T-cell (primary cell): ENCODE data around the gene IDH1. TPM values are rescaled to one million over a fixed set of nuclear protein-coding genes. Genes with fewer than 3 reads are reported as not detected.

Experiments used
- ATAC-seq, 4 experiments: fragments of 200-7000 bp in 3 of 4; fragments of 150-1000 bp in 1 of 4; cut with Tn5 transposase; replicated peaks in 1 of 4; 1 replicate in 3 of 4; 2 replicates in 1 of 4; pipeline ENCODE4 v1.10.0; 2021; ENCODE audit warnings: moderate library complexity in 3 of 4, mild to moderate bottlenecking in 2 of 4, moderate number of reproducible peaks in 1 of 4
- CTCF ChIA-PET, 2 donors: fragments of 300-600 bp; sonication (Branson Sonifier 250); formaldehyde crosslinking; loops; one replicate each; lab custom pipeline; 2022; ENCODE audit warnings: antibody characterized with exemption in 2 of 2; lab: Charles Lee
- POLR2A ChIA-PET, 2 donors: fragments of 300-600 bp; sonication (Branson Sonifier 250); formaldehyde crosslinking; loops; one replicate each; lab custom pipeline; 2022; ENCODE audit warnings: antibody characterized with exemption in 2 of 2; lab: Charles Lee
- DNase-seq, 35 experiments: peaks; one replicate each; pipeline versions ENCODE4 v3.0.0 to v3.0.0-alpha.2; 2013 to 2023
- H3K27ac ChIP-seq: one replicate; pipeline ENCODE4 v1.5.1; 2013; ENCODE audit warnings: low read length
- H3K27me3 ChIP-seq, 2 experiments: replicated peaks in 1 of 2; 1 replicate in 1 of 2; 2 replicates in 1 of 2; pipeline versions ENCODE4 v1.6.1 to v1.7.0; 2013; ENCODE audit warnings: low read length in 1 of 2, mixed read lengths in 1 of 2; ENCODE audit not compliant: control insufficient read depth in 2 of 2, insufficient read depth in 2 of 2; ENCODE audit errors: extremely low read depth in 1 of 2
- H3K36me3 ChIP-seq, 2 donors: 1 replicate in 1 of 2; 2 replicates in 1 of 2; pipeline versions ENCODE4 v1.6.1 to v1.7.0; 2013; ENCODE audit warnings: low read length in 1 of 2; ENCODE audit not compliant: control insufficient read depth in 2 of 2, insufficient read depth in 1 of 2; ENCODE audit errors: extremely low read depth in 1 of 2
- H3K4me1 ChIP-seq, 2 experiments: 1 replicate in 1 of 2; 2 replicates in 1 of 2; pipeline versions ENCODE4 v1.6.1 to v1.7.0; 2013; ENCODE audit warnings: low read length in 2 of 2, mixed read lengths in 1 of 2; ENCODE audit not compliant: insufficient read depth in 2 of 2, control insufficient read depth in 1 of 2; ENCODE audit errors: extremely low read depth in 1 of 2
- H3K4me3 ChIP-seq, 2 donors: 1 replicate in 1 of 2; 2 replicates in 1 of 2; pipeline versions ENCODE4 v1.5.1 to v1.7.0; 2013; ENCODE audit warnings: mild to moderate bottlenecking in 2 of 2, low read length in 1 of 2, moderate library complexity in 1 of 2; ENCODE audit not compliant: control insufficient read depth in 1 of 2; ENCODE audit errors: extremely low read depth in 1 of 2
- H3K9me3 ChIP-seq: 2 replicates; pipeline ENCODE4 v1.7.0; 2013
- H3K27ac Mint-ChIP-seq, 2 donors: one replicate each; pipeline ENCODE4 v1.8.0; 2020 to 2021; ENCODE audit warnings: mild to moderate bottlenecking in 2 of 2, mixed read lengths in 2 of 2
- H3K27me3 Mint-ChIP-seq, 2 donors: one replicate each; pipeline ENCODE4 v1.8.0; 2021 to 2022; ENCODE audit warnings: mixed read lengths in 2 of 2
- H3K36me3 Mint-ChIP-seq: one replicate; pipeline ENCODE4 v1.8.0; 2021; ENCODE audit warnings: mixed read lengths
- H3K4me1 Mint-ChIP-seq, 3 donors: one replicate each; pipeline ENCODE4 v1.8.0; 2020 to 2022; ENCODE audit warnings: mixed read lengths in 3 of 3, mild to moderate bottlenecking in 1 of 3
- H3K4me3 Mint-ChIP-seq, 3 donors: one replicate each; pipeline ENCODE4 v1.8.0; 2020 to 2022; ENCODE audit warnings: mild to moderate bottlenecking in 3 of 3, mixed read lengths in 3 of 3, moderate library complexity in 3 of 3
- H3K9me3 Mint-ChIP-seq, 3 donors: one replicate each; pipeline ENCODE4 v1.8.0; 2020 to 2022; ENCODE audit warnings: mixed read lengths in 3 of 3
- WGBS: methylation state at CpG from one replicate; pipeline ENCODE4 v1.1.5; 2013; ENCODE audit warnings: missing lambda C conversion rate; ENCODE audit not compliant: insufficient coverage; 5-methylcytosine and 5-hydroxymethylcytosine counted together
- total RNA-seq, 35 experiments: library from RNA in 6 of 35; stranded (reverse) in 6 of 35; fragments of 120-200 nt in 1 of 35; gene quantifications; one replicate each; pipeline versions ENCODE4 v1.2.1 to v1.2.4 and lab custom pipeline; 2013 to 2026

IDH1 gene
- total RNA-seq, 5 donors from 2014 or later (not counting 1 experiment from before 2014, with no cell fraction given): 5.1 to 22.9 (median 22.2) TPM

DNA sequence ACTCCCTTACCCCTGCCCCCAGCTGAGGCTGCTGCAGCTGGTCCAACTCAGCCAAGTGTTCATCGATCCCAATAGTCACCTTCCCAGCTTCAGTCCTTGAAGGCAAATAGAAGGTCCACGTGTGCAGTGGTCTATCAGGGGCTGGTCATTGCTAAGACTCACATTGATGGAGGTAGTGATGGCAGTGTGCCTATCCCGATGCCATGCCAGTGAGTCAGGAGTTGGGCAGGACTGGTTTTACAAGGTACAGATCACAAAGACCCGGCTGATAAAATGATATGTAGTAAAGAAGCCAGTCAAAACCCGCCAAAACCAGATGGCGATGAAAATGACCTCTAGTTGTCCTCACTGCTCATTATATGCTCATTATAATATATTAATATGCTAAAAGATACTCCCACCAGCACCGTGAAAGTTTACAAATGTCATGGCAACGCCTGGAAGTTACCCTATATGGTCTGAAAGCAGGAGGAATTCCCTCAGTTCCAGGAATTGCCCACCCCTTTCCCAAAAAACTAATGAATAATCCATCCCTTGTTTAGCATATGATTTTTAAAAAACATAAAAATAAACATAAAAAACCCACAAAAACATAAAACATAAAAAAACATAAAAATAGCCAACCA is 62.1 kb downstream of the IDH1 start:
- ATAC-seq: no peak
- Histone ChIP-seq H3K4me1 (no peaks in the 10 kb centered on the region), H3K36me3 (no peaks in the 10 kb centered on the region), H3K27me3 (peaks cover 0 to 3% of the 10 kb centered on the region in 2 experiments), H3K9me3 (no peaks in the 10 kb centered on the region), H3K4me3 (no peak overlapping the region), H3K27ac (no peak overlapping the region)
- Mint-ChIP-seq H3K36me3 (no peaks in the 10 kb centered on the region), H3K9me3 (no peaks in the 10 kb centered on the region), H3K27ac (no peak overlapping the region), H3K27me3 (peaks cover 0 to 4% of the 10 kb centered on the region in 2 donors), H3K4me1 (no peaks in the 10 kb centered on the region), H3K4me3 (no peak overlapping the region)
- ChIA-PET CTCF (no interaction called here), POLR2A (interaction anchor here in 1 of 2 donors (0.6 kb wide), 1 partner anchor 65 kb away, joined by 3 read pairs; no protein-coding TSS in a partner anchor)
- WGBS: 60% methylated on average over 3 of the region's 8 CpGs
- DNase-seq: no peak

DNA sequence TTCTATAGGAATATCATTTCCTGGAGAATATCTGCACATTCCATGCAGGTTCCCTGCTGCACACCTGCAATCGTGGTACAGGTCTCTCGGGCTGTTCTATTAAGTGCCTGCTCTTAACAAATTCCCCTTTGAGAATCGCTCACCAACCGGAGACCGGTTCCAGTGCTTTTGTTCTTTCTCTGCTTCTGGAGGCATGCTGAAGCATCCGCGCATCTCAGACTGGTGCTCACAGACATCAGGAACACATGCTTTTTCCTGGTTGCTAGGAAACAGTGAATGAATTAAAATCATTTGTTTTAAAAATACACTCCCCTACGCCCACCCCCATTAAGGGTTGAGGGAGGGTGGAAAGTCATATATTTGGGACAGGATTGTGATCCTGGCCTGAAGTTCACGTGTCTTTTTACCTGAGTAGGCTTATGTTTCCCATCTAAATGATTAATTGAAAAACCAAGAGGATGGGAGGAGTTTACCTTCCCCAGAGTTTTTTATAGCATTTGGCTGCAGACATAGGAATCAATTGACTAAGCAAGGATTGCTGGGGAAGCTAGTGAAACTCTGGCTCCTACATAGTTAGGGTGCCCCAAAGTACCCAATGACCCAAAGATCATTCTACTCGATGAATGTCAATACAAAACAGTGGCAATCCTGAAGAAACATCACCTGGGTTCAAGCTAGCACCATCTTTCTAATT is 64.9 kb downstream of the IDH1 start, which contains the start of gene C2orf80:
Gene C2orf80 (minus strand): TSS at position 221 of the 694 bp plus-strand sequence. CDS start 3,044 bp downstream, outside the sequence.
- DNase-seq: no peak
- CTCF ChIA-PET: no interaction called here
- no peaks in the 10 kb centered on the region for H3K9me3 ChIP-seq
- H3K27ac ChIP-seq: no peak within 1 kb of the TSS
- no peak within 1 kb of the TSS for H3K27ac Mint-ChIP-seq
- H3K36me3 ChIP-seq: no peaks in the 10 kb centered on the region
- 87% methylated on average over 6 of the region's 10 CpGs for WGBS
- no peak for ATAC-seq
- POLR2A ChIA-PET: no interaction called here
- no peaks in the 10 kb centered on the region for H3K9me3 Mint-ChIP-seq
- peaks cover 0 to 3% (median 0%) of the 10 kb centered on the region in 3 donors for H3K4me1 Mint-ChIP-seq
- H3K4me1 ChIP-seq: no peaks in the 10 kb centered on the region
- peaks cover 0 to 3% of the 10 kb centered on the region in 2 experiments for H3K27me3 ChIP-seq
- H3K4me3 ChIP-seq: no peak within 1 kb of the TSS
- peaks cover 0 to 4% of the 10 kb centered on the region in 2 donors for H3K27me3 Mint-ChIP-seq
- no peaks in the 10 kb centered on the region for H3K36me3 Mint-ChIP-seq
- no peak within 1 kb of the TSS for H3K4me3 Mint-ChIP-seq

DNA sequence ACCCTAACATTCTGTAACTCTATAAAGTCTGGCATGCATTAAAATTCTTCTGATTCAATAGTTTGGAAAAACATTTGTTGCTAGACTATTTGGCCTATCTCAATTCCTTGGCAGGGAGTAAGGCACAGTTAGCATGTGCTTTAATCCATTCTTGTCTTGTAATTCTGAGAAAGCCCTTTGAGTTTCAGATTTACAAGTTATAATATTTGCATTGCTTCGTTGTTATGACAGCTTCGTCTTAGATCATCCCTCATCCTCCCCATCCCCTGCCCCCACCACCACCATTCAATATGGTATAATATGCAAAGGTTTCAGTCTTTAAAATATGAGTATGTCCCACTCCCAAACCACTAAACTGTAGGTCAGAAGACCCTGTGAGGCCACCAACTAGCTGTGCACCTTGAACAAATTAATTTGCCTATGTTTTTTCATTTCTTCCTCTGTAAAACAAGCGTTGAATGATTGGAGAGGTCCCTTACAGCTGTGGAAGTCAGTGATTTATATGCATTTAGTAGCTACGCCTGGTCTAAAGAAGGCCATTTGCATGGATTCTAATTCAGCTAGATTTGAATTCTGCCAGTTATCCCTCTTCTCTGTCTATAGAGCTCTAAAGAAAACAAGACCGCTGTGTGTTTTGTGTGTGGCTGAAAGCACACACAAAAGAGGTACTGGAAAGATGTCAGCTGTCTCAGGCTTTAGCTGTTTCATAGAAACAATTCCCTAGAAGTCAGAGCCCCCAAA is 65.6 kb downstream of the IDH1 start:
- Mint-ChIP-seq H3K4me3 (no peak overlapping the region), H3K27me3 (peaks cover 4 to 7% of the 10 kb centered on the region in 2 donors), H3K36me3 (no peaks in the 10 kb centered on the region), H3K9me3 (no peaks in the 10 kb centered on the region), H3K27ac (no peak overlapping the region), H3K4me1 (peaks cover 0 to 3% (median 0%) of the 10 kb centered on the region in 3 donors)
- DNase-seq (no peak), ATAC-seq (no peak)
- H3K9me3 ChIP-seq: no peaks in the 10 kb centered on the region
- peaks cover 0 to 3% of the 10 kb centered on the region in 2 experiments for H3K27me3 ChIP-seq
- H3K27ac ChIP-seq: no peak overlapping the region
- H3K36me3 ChIP-seq: no peaks in the 10 kb centered on the region
- H3K4me3 ChIP-seq: no peak overlapping the region
- ChIA-PET POLR2A (interaction anchor here in 1 of 2 donors (0.6 kb wide), 1 partner anchor 36 kb away, joined by 3 read pairs; no protein-coding TSS in a partner anchor), CTCF (no interaction called here)
- WGBS: no CpG with 5 or more reads among the region's 5 CpGs
- no peaks in the 10 kb centered on the region for H3K4me1 ChIP-seq

DNA sequence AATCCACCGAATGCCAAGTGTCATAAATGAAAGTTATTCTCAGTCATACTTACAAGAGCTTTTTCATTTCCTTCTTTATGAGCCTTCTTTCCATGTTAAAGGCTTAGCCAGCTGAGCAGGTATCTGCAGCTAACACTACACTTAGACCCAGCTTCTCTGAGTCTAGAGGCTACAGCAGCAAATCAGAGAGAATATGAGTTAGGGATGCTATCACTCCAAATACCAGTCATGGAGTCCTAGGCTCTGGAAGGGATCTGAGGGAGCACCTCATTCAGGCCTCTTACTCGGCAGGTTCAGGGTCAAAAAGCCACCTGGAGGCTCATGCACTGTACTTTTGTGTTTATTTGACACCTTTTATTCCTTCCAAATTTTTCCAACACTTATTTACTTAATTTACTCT is 68.0 kb downstream of the IDH1 start:
- H3K27ac Mint-ChIP-seq: no peak overlapping the region
- no peaks in the 10 kb centered on the region for H3K9me3 Mint-ChIP-seq

DNA sequence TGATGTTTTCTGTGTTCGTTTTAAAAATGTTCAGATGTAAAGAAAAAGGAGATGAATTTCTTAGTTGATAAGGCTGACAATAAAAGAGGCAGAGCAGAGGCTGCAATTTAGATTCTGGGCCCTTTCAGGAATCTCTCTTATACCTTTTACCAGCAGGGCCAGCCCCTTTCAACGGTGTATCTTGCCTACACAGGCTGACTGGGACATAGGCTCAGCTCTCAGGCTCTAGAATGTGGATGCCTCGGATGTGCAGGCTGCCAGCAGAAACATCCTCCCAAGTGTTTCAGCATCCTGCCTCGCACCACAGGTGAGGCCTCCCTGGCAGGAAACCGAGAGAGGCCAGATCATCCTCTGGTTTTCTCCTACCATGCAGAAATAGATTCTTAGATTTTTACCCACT is 68.4 kb downstream of the IDH1 start:
- DNase-seq (no peak), ATAC-seq (no peak)
- CTCF ChIA-PET: no interaction called here
- Mint-ChIP-seq H3K4me1 (peaks cover 0 to 3% (median 0%) of the 10 kb centered on the region in 3 donors), H3K27ac (no peak overlapping the region), H3K27me3 (peaks cover 3 to 4% of the 10 kb centered on the region in 2 donors), H3K36me3 (no peaks in the 10 kb centered on the region), H3K4me3 (no peak overlapping the region), H3K9me3 (no peaks in the 10 kb centered on the region)
- no peaks in the 10 kb centered on the region for H3K27me3 ChIP-seq
- no peaks in the 10 kb centered on the region for H3K36me3 ChIP-seq
- H3K9me3 ChIP-seq: no peaks in the 10 kb centered on the region
- H3K27ac ChIP-seq: no peak overlapping the region
- POLR2A ChIA-PET: no interaction called here
- 59% methylated on average over 4 of the region's 5 CpGs for WGBS
- no peaks in the 10 kb centered on the region for H3K4me1 ChIP-seq
- no peak overlapping the region for H3K4me3 ChIP-seq

More for the DNA sequence above, 68.0 kb downstream of the IDH1 start:
- Histone ChIP-seq H3K4me3 (no peak overlapping the region), H3K9me3 (no peaks in the 10 kb centered on the region), H3K4me1 (no peaks in the 10 kb centered on the region), H3K27ac (no peak overlapping the region), H3K27me3 (no peaks in the 10 kb centered on the region), H3K36me3 (no peaks in the 10 kb centered on the region)
- Mint-ChIP-seq H3K4me1 (peaks cover 0 to 3% (median 0%) of the 10 kb centered on the region in 3 donors), H3K36me3 (no peaks in the 10 kb centered on the region), H3K4me3 (no peak overlapping the region), H3K27me3 (peaks cover 3 to 4% of the 10 kb centered on the region in 2 donors)
- ATAC-seq (no peak), DNase-seq (no peak)
- ChIA-PET POLR2A (no interaction called here), CTCF (no interaction called here)
- 78% methylated on average over 2 of the region's 2 CpGs for WGBS
